SKM-1 (cell line): Measurements from ENCODE around the gene PARVB.

Source experiments
- DNase-seq: peaks from one replicate; lab custom pipeline; 2025; ENCODE audit not compliant: unreplicated experiment; lab: John Stamatoyannopoulos, UW

The PARVB gene

DNA sequence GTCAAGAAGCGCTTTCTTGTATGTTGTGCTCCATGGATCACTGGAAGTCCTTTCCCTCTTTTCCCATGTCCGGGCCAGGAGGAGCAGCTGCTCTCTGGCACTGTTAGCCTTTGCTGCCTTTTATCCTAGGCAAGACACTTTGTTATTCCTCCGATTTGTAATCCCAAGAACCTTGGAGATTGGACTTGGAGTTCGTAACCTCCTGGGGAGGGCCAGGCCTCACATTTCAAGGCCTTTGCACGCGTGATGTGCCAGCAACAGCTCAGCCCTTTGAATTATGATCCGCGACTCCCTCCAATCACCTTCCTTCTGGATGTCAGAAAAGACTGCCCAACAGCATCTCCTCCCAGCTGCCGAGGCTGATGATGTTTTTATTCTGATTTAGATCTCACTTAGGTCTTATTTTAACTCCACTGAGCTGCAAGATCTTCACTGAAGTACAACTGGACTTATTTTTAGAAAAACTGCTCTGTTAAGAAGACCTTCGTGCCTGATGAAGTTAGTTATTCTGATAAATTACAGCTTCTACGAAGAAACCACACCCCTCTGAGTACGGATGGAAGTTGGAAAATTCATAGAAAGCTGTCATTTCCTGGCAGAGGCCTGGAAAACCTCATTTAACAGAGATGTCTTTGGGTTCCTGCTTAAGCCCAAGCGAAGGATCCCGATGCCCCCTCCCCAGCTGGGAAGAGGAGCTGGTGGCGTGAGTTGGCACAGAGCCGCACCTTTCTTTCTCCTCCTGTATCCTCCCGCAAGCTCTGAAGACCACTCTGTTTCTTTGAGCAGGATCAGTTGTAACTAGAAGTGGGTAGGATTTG, 62.4 kb downstream of the PARVB start:
- DNase-seq, result no peak

DNA sequence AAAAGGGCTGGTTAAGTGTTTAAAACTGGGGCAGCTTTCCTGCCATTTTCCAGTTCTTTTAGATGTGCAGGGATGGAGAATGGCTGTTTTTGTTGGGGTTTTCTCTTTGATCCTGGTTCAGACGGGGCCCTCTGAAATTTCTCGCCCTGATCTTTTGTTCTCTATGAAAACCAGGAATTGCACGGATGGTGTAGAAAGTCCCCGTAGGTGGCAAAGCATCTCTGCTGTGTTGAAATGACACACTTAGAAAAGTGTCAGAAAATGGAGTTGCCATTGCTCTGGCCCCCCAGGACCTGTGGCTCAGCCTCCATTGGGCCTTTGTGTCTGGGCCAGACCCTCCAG, 63.0 kb downstream of the PARVB start:
- no peak for DNase-seq

DNA sequence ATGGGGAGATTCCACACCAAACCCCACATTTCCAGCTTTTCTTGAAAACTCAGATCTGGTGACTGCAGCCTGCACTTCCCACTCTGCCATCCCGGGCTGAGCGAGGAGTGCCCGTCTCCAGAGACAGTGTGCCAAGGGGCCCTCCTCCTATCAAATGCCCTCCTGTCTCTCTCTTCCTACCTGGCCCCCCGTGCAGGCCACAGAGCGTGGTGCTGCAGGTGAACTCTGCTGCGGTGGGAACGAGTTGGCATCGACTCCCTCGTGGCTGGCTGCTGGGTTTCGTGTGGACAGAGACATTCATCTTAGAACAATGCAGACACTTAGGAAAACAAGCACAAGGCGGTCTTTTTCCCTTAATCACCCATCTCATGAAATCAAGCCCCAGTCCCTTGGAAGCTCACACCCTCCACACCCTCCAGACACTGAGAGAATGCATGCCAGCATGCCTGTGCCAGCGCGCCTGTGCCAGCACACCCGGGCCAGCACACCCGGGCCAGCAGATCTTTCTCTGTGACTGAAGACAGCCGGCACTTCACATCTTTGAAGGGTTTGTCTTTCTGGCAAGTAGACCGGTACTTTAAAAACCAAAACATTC, 65.0 kb downstream of the PARVB start:
- no peak for DNase-seq

GRCh38 chr22:44089717-44090570, 65.8 kb downstream of the PARVB start:
- no peak for DNase-seq

DNA sequence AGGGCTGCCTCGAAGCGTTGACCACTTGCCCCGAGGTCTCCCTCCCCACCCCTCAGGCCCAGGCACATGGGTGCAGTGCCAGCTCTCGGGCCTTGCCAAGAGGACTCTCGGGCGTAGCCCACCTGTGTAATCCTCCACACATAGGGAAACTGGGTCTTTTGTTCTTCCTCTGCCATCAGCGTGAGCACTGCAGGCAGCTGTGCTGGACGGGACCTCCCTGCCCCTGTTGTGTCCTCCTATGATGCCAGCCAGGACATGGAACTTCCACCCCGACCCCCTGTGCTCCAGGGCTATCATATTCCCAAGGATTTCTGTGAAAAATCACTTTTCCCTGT, 66.4 kb downstream of the PARVB start:
- DNase-seq, result no peak

DNA sequence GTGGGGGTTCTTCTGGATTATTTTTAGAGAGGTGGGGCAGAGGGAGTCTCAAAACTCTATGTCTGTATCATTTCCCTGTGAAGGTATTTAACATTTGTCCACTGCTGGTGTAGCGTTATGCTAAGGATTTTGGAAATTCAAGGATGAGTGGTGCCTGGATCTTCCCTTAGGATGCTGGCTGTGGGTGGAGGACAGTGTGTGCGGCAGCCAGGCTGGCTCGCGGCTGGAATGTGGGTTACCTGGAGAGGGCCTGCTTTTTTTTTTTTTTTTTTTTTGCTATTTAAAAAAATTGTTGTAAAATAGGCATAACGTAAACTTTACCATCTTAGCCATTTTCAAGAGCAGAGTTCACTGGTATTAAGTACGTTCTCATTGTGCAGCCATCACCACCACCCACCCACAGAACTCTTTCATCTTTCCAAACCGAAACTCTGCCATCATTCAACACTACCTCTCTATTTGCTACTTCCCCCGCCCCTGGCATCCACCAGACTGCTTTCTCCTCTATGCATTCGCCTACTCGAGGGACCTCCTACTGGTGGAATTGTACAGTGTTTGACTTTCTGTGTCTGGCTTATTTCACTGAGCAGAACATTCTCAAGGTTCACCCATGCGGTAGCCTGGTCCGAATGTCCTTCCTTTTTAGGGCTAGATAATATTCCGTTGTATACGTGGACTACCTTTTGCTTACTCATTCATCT, 67.1 kb downstream of the PARVB start:
- DNase-seq, result no peak

DNA sequence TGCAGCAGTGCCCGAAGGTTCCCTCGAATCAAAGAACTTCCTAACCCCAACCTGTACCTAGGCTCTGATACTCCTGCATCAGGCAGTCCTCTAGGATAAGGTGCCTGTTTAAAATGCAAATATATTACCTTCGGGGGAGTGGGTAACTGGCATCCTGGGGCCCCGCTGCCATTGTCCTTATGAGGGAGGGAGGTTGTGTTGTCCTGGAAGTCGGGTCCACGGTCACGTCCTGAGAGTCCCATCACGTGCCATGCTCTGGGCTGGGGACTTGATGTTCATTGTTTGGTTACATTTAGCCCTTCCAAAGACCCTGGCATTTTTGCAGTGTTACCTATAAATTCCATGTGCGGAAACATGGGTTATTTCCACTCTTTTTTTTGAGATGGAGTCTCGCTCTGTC, 67.6 kb downstream of the PARVB start:
- no peak for DNase-seq

GRCh38 chr22:44092636-44093220, 68.6 kb downstream of the PARVB start:
- DNase-seq, result no peak

DNA sequence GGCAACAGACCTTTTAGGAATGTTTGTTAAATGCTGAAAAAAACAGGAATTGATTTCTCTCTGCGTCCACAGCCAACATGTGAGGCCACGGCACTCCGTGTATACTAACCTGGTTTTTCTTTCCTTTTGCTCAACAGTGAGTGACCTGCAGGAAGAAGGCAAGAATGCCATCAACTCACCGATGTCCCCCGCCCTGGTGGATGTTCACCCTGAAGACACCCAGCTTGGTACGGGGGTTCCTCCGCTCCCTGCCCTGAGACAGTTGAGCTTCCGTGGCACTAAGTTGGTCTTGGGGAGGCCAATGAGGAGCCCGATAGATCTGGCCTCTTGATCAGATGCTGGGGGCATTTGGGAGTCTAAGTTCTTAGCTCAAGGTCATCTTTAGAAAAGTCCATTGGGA, 69.7 kb downstream of the PARVB start:
- no peak for DNase-seq

- no peak for DNase-seq
These were observed 70.7 kb downstream of the PARVB start for GRCh38 chr22:44094751-44095302.

DNA sequence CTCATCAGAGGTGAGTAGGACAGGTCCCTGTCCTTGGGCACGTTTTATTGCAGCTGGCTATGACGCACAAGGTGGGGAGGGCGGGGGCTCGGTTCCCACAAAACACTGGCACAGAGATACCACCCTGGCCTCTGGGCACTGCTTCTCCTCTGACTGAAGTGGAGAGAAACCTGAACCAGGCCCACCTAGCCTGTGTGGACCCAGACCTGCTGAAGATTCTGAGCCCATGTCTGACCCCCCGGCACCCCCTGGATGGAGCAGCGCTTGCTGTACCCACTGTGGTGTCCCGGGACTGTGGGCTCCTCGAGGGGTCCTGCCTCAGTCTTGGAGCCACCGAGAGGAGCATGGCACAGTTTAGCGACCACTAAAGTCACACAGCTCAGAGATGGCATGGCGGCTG, 72.6 kb downstream of the PARVB start:
- no peak for DNase-seq

DNA sequence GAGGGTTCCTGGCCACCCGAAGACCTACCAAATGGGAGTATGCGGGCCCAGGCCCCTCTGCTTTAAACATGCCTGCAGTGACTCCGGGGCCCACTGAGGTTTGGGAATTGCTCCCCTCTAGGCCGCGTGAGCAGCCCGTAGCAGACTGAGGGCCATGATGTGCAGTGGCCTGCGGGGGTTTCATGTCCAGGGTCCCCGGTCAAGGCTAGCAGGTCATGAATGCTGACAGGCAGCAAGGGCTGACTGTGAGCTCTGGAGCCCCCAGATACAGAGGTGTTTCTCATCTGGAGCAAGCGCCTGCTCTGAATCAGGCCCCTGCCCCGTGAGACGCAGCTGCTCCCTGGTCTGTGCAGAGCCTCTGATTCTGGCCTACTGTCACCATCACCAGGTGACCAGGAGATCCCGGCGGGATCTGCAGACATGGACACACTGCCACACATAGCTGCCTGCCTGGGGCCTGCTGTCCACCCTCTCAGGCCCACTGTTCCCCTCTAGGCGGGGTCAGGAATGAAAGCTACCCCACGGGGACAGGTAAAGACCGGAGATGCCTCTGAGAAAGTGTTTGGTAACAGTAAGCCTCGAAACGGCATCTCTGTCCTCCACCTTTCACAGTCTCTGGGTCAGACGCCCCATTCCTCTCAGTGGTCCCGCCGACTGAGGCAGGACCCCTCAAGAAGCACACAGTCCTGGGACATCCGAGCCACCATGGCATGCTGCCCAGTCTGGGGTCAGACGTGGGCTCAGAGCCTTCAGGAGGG, 73.3 kb downstream of the PARVB start:
- no peak for DNase-seq

DNA sequence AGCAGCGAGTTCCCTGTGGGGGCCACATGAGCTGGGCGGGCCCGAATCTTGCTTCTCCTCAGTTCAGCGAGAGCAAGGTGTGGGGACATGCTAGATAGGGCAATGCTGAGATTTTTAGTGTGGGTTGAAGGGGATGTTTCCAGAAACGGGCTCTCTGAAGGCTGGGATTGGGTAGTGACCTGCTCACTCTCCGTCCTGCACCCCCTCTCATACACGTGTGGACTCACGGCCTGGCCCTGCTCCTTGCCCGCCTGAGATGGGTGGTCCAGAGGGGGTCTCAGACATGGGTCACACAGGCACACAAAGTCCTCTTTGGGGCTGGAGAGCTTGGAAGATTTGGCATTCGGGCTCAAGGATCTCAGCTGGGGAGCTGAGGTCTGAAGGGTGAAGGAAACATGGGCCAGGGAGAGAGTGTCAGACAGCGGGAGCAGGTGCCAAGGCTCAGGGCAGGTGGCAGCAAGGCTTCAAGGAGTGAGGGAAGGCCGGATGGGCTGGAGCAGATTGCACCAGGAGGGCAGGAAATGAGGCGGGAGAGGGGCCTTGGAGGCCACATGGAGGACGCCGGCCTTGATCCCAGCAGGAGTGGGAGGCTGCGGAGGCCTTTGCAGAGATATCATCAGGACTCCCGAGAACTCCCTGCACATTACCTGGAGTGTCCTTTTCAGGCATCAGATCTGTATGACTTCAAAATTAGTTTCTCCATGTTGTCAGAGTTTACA, 74.1 kb downstream of the PARVB start:
- no peak for DNase-seq

GRCh38 chr22:44098966-44099530, 74.9 kb downstream of the PARVB start:
- no peak for DNase-seq

DNA sequence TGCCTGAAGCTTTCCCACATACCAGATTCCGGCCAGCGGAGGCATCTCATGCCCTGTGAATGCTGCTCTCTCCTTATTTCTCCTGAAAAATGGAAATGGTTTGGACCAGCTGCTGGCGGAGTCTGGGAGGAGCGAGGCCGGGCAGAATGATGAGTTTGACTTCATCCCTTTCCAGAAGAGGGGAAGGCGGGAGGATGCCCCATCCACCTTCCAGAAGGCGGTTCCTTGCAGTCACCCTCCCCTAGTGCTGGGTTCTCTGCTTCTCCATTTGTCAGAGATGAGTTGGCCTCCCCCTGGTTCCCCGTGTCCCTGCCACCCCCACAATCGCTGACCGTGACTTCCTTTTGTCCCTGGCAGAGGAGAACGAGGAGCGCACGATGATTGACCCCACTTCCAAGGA, 75.6 kb downstream of the PARVB start:
- DNase-seq, result no peak

GRCh38 chr22:44100411-44100810, 76.3 kb downstream of the PARVB start:
- no peak for DNase-seq

DNA sequence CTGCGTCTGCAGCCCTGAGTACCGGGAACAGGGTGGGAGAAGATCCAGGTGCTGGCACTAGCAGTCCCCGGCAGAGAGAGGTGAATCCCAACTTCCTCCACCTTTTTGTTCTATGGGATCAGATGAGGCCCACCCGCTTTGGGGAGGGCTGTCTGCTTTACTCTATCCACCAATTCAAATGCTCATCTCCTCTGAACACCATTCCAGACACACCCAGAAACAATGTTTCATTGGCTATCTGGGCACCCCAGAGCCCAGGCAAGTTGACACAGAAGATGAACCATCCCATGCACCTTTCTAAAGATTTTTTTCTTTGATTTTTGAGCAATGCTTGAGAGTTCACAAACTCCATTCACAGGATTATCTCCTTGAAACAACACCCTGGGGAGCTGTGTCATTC, 78.0 kb downstream of the PARVB start:
- no peak for DNase-seq

GRCh38 chr22:44102856-44103255, 78.8 kb downstream of the PARVB start:
- DNase-seq, result no peak
